ENCODE data around the gene RHCG. TPM values are rescaled to one million over a fixed set of nuclear protein-coding genes. Genes with fewer than 3 reads are reported as not detected.

Gene RHCG
- total and polyA plus RNA-seq, 4 donors, result 0.17 to 0.37 (median 0.25) TPM; not detected in 1

GRCh38 chr15:89514186-89514585, 17.8 kb upstream of the RHCG start:
- H3K27me3 ChIP-seq (ENCODE audit: control insufficient read depth in 3 of 3, insufficient read depth in 3 of 3, low read length in 2 of 3), result peaks cover 0 to 3% (median 2%) of the 10 kb centered on the region in 3 donors
- no peaks in the 10 kb centered on the region for H3K4me1 ChIP-seq (ENCODE audit: control insufficient read depth in 5 of 5, insufficient read depth in 5 of 5, low read length in 5 of 5)
- no peak overlapping the region for H3K9ac ChIP-seq (ENCODE audit: insufficient read depth in 1 of 2, low read length in 2 of 2)
- H3K4me3 ChIP-seq, result no peak overlapping the region
- no peak overlapping the region for H3K27ac ChIP-seq (ENCODE audit: low read depth in 1 of 2, low read length in 1 of 2)
- no peak for TF ChIP-seq CTCF (IDR thresholded peaks at IDR 0.05; ENCODE audit: control extremely low read depth, extremely low read depth)
- no peaks in the 10 kb centered on the region for H3K36me3 ChIP-seq (ENCODE audit: control insufficient read depth in 4 of 4, insufficient read depth in 4 of 4, low read length in 4 of 4)
- DNase-seq, result no peak
- WGBS, 2 donors, result 84 to 89% methylated on average over 7 of the region's 7 CpGs
- no peak for ATAC-seq (ENCODE audit: insufficient read depth, low FRiP score)
- peaks cover 0 to 5% (median 0%) of the 10 kb centered on the region in 4 donors for H3K9me3 ChIP-seq (ENCODE audit: control insufficient read depth in 4 of 4, insufficient read depth in 3 of 4, low read length in 3 of 4)

- peaks cover 0 to 5% (median 0%) of the 10 kb centered on the region in 4 donors for H3K9me3 ChIP-seq (ENCODE audit: control insufficient read depth in 4 of 4, insufficient read depth in 3 of 4, low read length in 3 of 4)
- H3K4me1 ChIP-seq (ENCODE audit: control insufficient read depth in 5 of 5, insufficient read depth in 5 of 5, low read length in 5 of 5), result no peaks in the 10 kb centered on the region
- peaks cover 0 to 3% (median 2%) of the 10 kb centered on the region in 3 donors for H3K27me3 ChIP-seq (ENCODE audit: control insufficient read depth in 3 of 3, insufficient read depth in 3 of 3, low read length in 2 of 3)
- no peak for DNase-seq
- H3K4me3 ChIP-seq, result no peak overlapping the region
- no peak overlapping the region for H3K9ac ChIP-seq (ENCODE audit: insufficient read depth in 1 of 2, low read length in 2 of 2)
- H3K36me3 ChIP-seq (ENCODE audit: control insufficient read depth in 4 of 4, insufficient read depth in 4 of 4, low read length in 4 of 4), result no peaks in the 10 kb centered on the region
- no peak for ATAC-seq (ENCODE audit: insufficient read depth, low FRiP score)
- 67 to 79% methylated on average over 3 of the region's 3 CpGs for WGBS, 2 donors
- TF ChIP-seq CTCF (IDR thresholded peaks at IDR 0.05; ENCODE audit: control extremely low read depth, extremely low read depth), result no peak
- H3K27ac ChIP-seq (ENCODE audit: low read depth in 1 of 2, low read length in 1 of 2), result no peak overlapping the region
Measured at GRCh38 chr15:89513284-89513683, 16.9 kb upstream of the RHCG start.

GRCh38 chr15:89512631-89513030, 16.2 kb upstream of the RHCG start:
- Histone ChIP-seq H3K4me3 (no peak overlapping the region), H3K9ac (ENCODE audit: insufficient read depth in 1 of 2, low read length in 2 of 2) (no peak overlapping the region), H3K27me3 (ENCODE audit: control insufficient read depth in 3 of 3, insufficient read depth in 3 of 3, low read length in 2 of 3) (peaks cover 0 to 3% (median 2%) of the 10 kb centered on the region in 3 donors), H3K27ac (ENCODE audit: low read depth in 1 of 2, low read length in 1 of 2) (no peak overlapping the region), H3K36me3 (ENCODE audit: control insufficient read depth in 4 of 4, insufficient read depth in 4 of 4, low read length in 4 of 4) (no peaks in the 10 kb centered on the region), H3K4me1 (ENCODE audit: control insufficient read depth in 5 of 5, insufficient read depth in 5 of 5, low read length in 5 of 5) (no peaks in the 10 kb centered on the region), H3K9me3 (ENCODE audit: control insufficient read depth in 4 of 4, insufficient read depth in 3 of 4, low read length in 3 of 4) (peaks cover 0 to 5% (median 0%) of the 10 kb centered on the region in 4 donors)
- DNase-seq, result no peak
- no peak for ATAC-seq (ENCODE audit: insufficient read depth, low FRiP score)
- TF ChIP-seq CTCF (IDR thresholded peaks at IDR 0.05; ENCODE audit: control extremely low read depth, extremely low read depth), result no peak
- WGBS, 2 donors, result 64 to 77% methylated on average over 4 of the region's 4 CpGs

Measured in lung (tissue), 12 donors.